Measurements from ENCODE around the gene AMER2.
"Not testable (repeated sequence)": the region's sequence is repeated elsewhere in the genome, so short reads cannot be mapped to it uniquely, and the experiment has no call there.

AMER2 gene

DNA sequence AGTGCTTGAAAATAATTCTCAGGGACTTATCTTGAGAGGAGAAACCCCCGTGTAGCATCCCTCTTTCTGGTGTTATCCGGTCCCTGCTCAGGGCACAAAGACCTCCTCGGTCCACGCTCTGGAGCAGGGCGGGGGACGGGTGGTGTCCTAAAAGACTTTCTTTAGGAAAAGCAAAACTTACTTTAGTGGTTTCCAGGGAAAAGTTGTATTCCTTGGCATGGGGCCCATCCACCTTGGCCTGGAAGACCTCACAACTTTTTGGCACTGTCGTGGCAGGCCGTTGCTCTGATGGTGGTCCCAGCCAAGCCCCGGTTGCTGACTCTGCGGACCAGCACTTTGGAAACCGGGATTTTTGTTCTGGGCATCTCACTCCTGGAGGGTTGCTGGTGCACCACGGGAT, 2.7 kb downstream of the AMER2 start:
- DNase-seq (ENCODE audit: extremely low read depth, low read depth), result no peak
- TF ChIP-seq, protein P1, sequence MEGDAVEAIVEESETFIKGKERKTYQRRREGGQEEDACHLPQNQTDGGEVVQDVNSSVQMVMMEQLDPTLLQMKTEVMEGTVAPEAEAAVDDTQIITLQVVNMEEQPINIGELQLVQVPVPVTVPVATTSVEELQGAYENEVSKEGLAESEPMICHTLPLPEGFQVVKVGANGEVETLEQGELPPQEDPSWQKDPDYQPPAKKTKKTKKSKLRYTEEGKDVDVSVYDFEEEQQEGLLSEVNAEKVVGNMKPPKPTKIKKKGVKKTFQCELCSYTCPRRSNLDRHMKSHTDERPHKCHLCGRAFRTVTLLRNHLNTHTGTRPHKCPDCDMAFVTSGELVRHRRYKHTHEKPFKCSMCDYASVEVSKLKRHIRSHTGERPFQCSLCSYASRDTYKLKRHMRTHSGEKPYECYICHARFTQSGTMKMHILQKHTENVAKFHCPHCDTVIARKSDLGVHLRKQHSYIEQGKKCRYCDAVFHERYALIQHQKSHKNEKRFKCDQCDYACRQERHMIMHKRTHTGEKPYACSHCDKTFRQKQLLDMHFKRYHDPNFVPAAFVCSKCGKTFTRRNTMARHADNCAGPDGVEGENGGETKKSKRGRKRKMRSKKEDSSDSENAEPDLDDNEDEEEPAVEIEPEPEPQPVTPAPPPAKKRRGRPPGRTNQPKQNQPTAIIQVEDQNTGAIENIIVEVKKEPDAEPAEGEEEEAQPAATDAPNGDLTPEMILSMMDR (IDR thresholded peaks at IDR 0.05; ENCODE audit: low read depth, low read length), result no peak

DNA sequence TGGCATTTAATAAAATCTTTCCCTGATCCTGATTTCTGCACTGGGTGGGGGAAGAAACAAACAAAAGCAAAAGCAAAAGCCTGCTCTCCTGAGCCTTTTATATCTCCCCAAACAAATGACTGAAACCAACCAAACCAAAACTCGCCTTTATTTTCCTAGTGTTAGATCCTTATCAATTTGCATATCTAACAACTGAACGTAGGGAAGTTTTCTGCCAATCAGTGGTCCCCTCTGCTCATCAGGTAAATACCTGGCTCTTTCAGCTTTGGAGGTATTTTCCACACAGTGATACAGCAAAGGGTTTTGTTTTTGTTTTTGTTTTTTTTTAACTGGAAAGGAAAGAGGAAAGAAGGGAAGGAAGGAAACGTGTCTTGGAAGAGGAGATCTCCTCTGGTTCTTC, 3.3 kb downstream of the AMER2 start:
- DNase-seq (ENCODE audit: extremely low read depth, low read depth), result no peak
- TF ChIP-seq, protein P1 (IDR thresholded peaks at IDR 0.05; ENCODE audit: low read depth, low read length), result no peak

DNA sequence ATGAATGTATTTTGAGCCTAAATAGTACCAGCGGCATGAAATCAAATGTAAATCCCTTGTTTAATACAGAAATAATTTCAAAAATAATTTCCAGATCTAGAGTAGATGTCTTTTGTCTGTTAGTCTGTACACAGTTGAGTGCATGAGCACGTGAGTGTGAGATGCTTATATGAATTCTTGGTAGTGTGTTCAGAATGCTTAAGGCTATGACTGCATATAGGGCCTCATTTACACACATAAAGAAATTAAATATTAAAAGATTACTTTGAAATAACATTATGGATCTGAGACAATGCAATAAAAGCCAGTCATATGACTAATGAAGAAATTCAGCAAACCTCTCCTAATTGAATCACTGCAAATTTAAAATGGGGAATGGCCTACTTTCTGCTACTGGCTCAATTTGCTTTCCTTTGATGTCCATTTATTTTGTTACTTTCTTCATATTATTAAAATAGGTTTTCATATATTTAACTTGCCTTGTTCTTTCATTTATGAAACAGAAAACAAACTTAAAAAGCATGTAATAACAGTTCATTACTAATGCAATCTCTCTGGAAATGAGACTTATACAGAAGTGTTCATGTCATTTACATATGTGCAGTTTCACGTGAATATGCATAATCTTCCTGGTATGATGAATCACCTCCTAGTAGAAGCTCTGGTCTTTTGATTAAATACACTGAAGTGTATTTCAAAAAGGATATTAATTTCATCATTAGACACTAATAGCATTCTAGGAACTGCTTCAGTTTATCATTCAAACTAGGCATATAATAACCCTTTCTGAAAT, 4.5 kb downstream of the AMER2 start:
- no peak for DNase-seq (ENCODE audit: extremely low read depth, low read depth)
- TF ChIP-seq, protein P1 (IDR thresholded peaks at IDR 0.05; ENCODE audit: low read depth, low read length), result no peak

DNA sequence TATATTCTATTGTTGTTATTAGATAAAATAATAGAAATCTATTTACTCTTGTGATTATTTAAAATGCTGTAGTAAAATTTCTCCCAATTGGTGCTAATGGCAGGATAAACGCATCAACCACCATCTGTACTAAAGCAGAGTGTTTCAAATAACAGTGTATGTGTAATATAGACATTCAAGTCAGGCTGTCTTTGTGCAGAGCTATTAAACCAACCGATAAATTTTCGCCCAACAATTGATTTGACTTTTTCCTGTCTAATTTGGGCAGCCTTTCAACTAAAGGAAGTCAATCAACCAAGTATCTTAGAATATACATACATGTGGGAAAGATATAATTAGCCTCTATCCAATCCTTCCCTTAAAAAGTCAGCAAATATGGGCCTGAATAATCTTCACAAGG, 5.8 kb downstream of the AMER2 start:
- no peak for DNase-seq (ENCODE audit: extremely low read depth, low read depth)
- TF ChIP-seq, protein P1 (IDR thresholded peaks at IDR 0.05; ENCODE audit: low read depth, low read length), result no peak

DNA sequence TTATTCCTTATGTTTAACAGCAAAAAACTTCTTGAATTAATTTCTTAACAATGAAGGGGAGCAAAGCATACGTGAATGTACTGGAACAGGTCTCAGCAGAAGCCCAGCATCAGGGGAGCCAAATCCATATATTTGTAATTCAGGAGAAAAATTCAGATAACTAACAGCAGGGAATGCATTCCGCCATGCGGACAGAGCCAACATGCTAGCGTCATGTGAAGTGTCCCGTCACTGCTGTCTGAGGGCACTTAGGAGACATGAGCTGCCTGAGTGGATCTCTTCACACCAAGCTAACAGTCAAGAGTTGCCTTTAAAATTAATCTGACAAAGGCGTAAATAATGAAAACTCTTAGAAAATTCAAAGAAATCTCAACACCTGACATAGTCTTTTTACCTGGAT, 6.4 kb downstream of the AMER2 start:
- TF ChIP-seq, protein P1 (IDR thresholded peaks at IDR 0.05; ENCODE audit: low read depth, low read length), result no peak
- DNase-seq (ENCODE audit: extremely low read depth, low read depth), result no peak

DNA sequence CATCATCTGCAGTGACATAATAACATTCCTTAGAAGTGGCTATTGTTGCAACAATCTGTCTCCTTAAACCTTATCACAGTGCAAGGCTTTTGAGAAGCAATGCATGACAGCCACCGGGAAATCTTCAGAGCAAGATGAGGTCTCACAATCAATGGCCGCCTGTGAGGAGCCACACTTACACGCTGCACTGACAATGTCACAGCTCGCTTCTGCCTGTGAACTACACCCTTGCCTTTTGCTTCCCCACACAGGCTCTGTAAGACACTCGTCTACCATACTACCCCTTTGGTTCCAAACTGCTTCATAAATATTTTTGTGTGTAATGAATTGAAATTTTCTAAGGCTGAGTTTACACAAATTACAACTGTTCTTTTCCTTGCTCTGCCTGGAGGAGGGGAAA, 6.9 kb downstream of the AMER2 start:
- not testable (repeated sequence) for DNase-seq (ENCODE audit: extremely low read depth, low read depth)

DNA sequence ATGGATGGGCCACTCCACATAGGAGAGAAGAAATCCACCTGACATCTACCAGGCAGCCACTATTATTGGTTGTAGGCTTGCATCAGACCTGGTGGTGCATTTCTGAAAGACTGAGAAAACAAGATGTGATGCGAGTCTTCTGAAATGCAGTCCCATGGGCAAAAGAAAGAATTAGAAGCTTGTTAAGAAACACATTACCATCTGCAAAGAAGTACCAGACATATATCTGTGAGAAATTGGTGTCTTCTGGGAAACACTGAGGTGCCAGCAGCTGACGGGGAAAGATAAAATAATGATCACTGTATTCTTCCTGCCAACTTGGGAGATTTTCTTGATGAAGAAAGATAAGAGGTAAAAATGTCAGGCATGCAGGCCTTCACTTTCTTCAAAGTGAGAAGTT, 14.4 kb downstream of the AMER2 start:
- no peak for DNase-seq (ENCODE audit: extremely low read depth, low read depth)
- TF ChIP-seq, protein P1 (IDR thresholded peaks at IDR 0.05; ENCODE audit: low read depth, low read length), result no peak

DNA sequence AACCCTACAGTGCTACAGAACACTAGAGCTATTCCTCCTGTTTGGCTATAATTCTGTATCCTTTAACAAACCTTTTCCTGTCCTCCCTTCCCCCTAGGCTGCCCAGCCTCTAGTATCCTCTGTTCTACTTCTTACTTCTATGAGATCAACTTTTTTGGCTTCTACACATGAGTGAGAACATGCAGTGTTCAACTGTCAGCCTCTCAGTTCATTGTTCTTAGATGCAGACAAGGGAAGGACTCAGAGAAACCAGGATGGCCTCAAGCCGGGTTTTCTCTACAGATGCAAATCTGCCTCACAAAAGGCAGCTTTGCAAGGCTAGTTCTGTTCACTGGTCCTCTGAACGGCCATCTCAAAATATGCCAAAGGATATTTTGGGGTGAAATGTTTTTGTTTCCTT, 18.4 kb downstream of the AMER2 start:
- TF ChIP-seq, protein P1 (IDR thresholded peaks at IDR 0.05; ENCODE audit: low read depth, low read length), result no peak
- DNase-seq (ENCODE audit: extremely low read depth, low read depth), result no peak

All from AG09319 (cell line).